Neutrophil (primary cell): ENCODE measurements around the gene SPTBN2.

Source experiments
- H3K27ac ChIP-seq: fragments of 200-600 bp; sonication (generic); 2 replicates; pipeline ENCODE4 v1.5.1; 2016; ENCODE audit warnings: mild to moderate bottlenecking, moderate library complexity
- H3K27me3 ChIP-seq: fragments of 200-600 bp; sonication (generic); 2 replicates; pipeline ENCODE4 v1.6.0; 2016; ENCODE audit warnings: mild to moderate bottlenecking
- H3K36me3 ChIP-seq: fragments of 200-600 bp; sonication (generic); 2 replicates; pipeline ENCODE4 v1.5.1; 2017
- H3K4me1 ChIP-seq, 2 experiments: fragments of 200-600 bp in 1 of 2; sonication (generic) in 1 of 2; 1 replicate in 1 of 2; 2 replicates in 1 of 2; pipeline versions ENCODE4 v1.5.1 to v1.6.1; 2013 to 2016; ENCODE audit warnings: low read depth in 1 of 2, low read length in 1 of 2, mild to moderate bottlenecking in 1 of 2, moderate library complexity in 1 of 2; ENCODE audit not compliant: control insufficient read depth in 1 of 2, insufficient read depth in 1 of 2
- H3K4me3 ChIP-seq, 2 experiments: fragments of 200-600 bp in 1 of 2; sonication (generic) in 1 of 2; 1 replicate in 1 of 2; 2 replicates in 1 of 2; pipeline ENCODE4 v1.5.1; 2013 to 2016; ENCODE audit warnings: low read depth in 1 of 2, low read length in 1 of 2, mild to moderate bottlenecking in 1 of 2, moderate library complexity in 1 of 2
- H3K9me3 ChIP-seq: fragments of 200-600 bp; sonication (generic); 2 replicates; pipeline ENCODE4 v1.5.1; 2016
- CTCF ChIP-seq: fragments of 200-600 bp; sonication (generic); IDR thresholded peaks from 2 replicates; pipeline ENCODE4 v1.5.1; 2016; ENCODE audit warnings: antibody characterized with exemption

The SPTBN2 gene

GRCh38 chr11:66728693-66729385, at the start of gene SPTBN2:
TSS of gene SPTBN2 (minus strand) at chr11:66729216. CDS start at chr11:66721240, 7,976 bp downstream.
- Histone ChIP-seq H3K9me3 (no peaks in the 10 kb centered on the region), H3K27ac (no peak within 1 kb of the TSS), H3K36me3 (no peaks in the 10 kb centered on the region), H3K27me3 (peaks cover 98% of the 10 kb centered on the region), H3K4me1 (peaks cover 0 to 5% of the 10 kb centered on the region in 2 experiments), H3K4me3 (no peak within 1 kb of the TSS)
- TF ChIP-seq CTCF, result no peak

- no peak overlapping the region for H3K27ac ChIP-seq
- no peaks in the 10 kb centered on the region for H3K27me3 ChIP-seq
- no peak for TF ChIP-seq CTCF
- no peaks in the 10 kb centered on the region for H3K9me3 ChIP-seq
- H3K4me3 ChIP-seq, result no peak overlapping the region
- H3K36me3 ChIP-seq, result no peaks in the 10 kb centered on the region
- H3K4me1 ChIP-seq, result no peaks in the 10 kb centered on the region
These were observed 39.8 kb upstream of the SPTBN2 start for GRCh38 chr11:66768818-66769217.

- no peaks in the 10 kb centered on the region for H3K9me3 ChIP-seq
- no peak for TF ChIP-seq CTCF
- no peak overlapping the region for H3K27ac ChIP-seq
- no peaks in the 10 kb centered on the region for H3K36me3 ChIP-seq
- no peak overlapping the region for H3K4me3 ChIP-seq
- H3K4me1 ChIP-seq, result no peaks in the 10 kb centered on the region
- no peaks in the 10 kb centered on the region for H3K27me3 ChIP-seq
These were observed 39.1 kb upstream of the SPTBN2 start for GRCh38 chr11:66768088-66768521.

- no peaks in the 10 kb centered on the region for H3K9me3 ChIP-seq
- H3K27me3 ChIP-seq, result no peaks in the 10 kb centered on the region
- no peak overlapping the region for H3K27ac ChIP-seq
- TF ChIP-seq CTCF, result no peak
- no peaks in the 10 kb centered on the region for H3K36me3 ChIP-seq
- no peaks in the 10 kb centered on the region for H3K4me1 ChIP-seq
- no peak overlapping the region for H3K4me3 ChIP-seq
These were observed 38.6 kb upstream of the SPTBN2 start for GRCh38 chr11:66767666-66768065.

- no peak overlapping the region for H3K27ac ChIP-seq
- no peak for TF ChIP-seq CTCF
- H3K36me3 ChIP-seq, result no peaks in the 10 kb centered on the region
- no peaks in the 10 kb centered on the region for H3K9me3 ChIP-seq
- no peaks in the 10 kb centered on the region for H3K27me3 ChIP-seq
- H3K4me3 ChIP-seq, result no peak overlapping the region
- no peaks in the 10 kb centered on the region for H3K4me1 ChIP-seq
These were observed 37.7 kb upstream of the SPTBN2 start for GRCh38 chr11:66766681-66767080.
